ENCODE data around the gene POU2AF1. TPM values are rescaled to one million over a fixed set of nuclear protein-coding genes. Genes with fewer than 3 reads are reported as not detected.

POU2AF1 gene
- polyA plus RNA-seq, 3 donors from 2014 or later: 0.09 TPM; not detected in 2

GRCh38 chr11:111416231-111416960 lies 37.3 kb upstream of the POU2AF1 start:
- Mint-ChIP-seq H3K4me1 (peaks cover 22 to 34% of the 10 kb centered on the region in 2 donors), H3K36me3 (no peaks in the 10 kb centered on the region), H3K27ac (peak overlapping the region in 1 of 6 donors; percentile 85), H3K9me3 (no peaks in the 10 kb centered on the region), H3K4me3 (no peak overlapping the region), H3K27me3 (ENCODE audit: low read depth in 3 of 3) (peaks cover 0 to 3% (median 3%) of the 10 kb centered on the region in 3 donors)
- no peak for DNase-seq

DNA sequence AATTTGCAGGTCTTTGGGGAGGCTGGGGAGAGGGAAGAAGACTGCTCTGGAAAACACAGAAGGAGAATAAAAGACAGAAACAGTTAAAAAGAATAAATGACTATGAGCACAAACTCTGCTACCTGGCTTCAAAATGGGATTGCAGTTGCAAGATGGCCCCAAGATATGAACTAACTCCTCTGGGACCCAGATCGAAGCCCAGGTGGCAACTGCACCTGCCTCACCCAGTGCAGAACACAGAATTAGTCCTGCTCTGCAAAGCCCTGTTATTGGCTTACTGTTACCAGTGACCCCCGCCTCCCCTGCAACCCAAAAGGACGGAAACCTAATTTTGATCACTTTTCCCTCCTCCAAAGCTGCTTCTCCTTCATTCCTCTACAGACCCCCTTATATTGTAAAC lies 35.9 kb upstream of the POU2AF1 start:
- Mint-ChIP-seq H3K9me3 (no peaks in the 10 kb centered on the region), H3K4me1 (peaks cover 22 to 34% of the 10 kb centered on the region in 2 donors), H3K27ac (peak overlapping the region in 1 of 6 donors; percentile 67), H3K27me3 (ENCODE audit: low read depth in 3 of 3) (peaks cover 0 to 3% (median 1%) of the 10 kb centered on the region in 3 donors), H3K4me3 (no peak overlapping the region), H3K36me3 (no peaks in the 10 kb centered on the region)
- no peak for DNase-seq

GRCh38 chr11:111414267-111414931 lies 35.3 kb upstream of the POU2AF1 start:
- Mint-ChIP-seq H3K9me3 (no peaks in the 10 kb centered on the region), H3K27me3 (ENCODE audit: low read depth in 3 of 3) (peaks cover 0 to 3% (median 1%) of the 10 kb centered on the region in 3 donors), H3K4me3 (peak overlapping the region in 2 of 5 donors; percentile 11 to 52), H3K4me1 (peaks cover 22 to 34% of the 10 kb centered on the region in 2 donors), H3K27ac (peak overlapping the region in 2 of 6 donors; percentile 22 to 67), H3K36me3 (no peaks in the 10 kb centered on the region)
- no peak for DNase-seq

- Mint-ChIP-seq H3K36me3 (no peaks in the 10 kb centered on the region), H3K4me1 (peaks cover 22 to 34% of the 10 kb centered on the region in 2 donors), H3K4me3 (no peak overlapping the region), H3K27me3 (ENCODE audit: low read depth in 3 of 3) (peaks cover 1 to 4% (median 3%) of the 10 kb centered on the region in 3 donors), H3K9me3 (no peaks in the 10 kb centered on the region), H3K27ac (no peak overlapping the region)
- no peak for DNase-seq
Measured at GRCh38 chr11:111413849-111414248, 34.8 kb upstream of the POU2AF1 start.

DNA sequence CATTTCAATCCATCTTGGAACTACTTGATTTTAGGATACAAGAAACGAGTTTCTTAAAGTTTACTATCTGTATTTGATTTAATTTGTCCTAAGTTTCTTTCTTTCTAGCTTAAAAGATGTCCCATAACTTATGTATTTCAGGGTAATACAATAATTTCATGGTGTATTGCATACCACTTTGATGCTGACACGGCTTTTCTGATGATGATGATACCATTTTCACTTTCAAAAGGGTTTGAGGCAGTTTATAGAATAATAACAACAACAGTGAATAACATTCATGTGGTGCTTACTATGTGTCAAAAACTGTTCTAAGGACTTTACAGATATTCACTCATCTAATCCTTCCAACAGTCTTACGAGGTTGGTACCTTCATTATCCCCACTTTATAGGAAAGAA lies 33.2 kb upstream of the POU2AF1 start:
- no peaks in the 10 kb centered on the region for H3K36me3 Mint-ChIP-seq
- no peaks in the 10 kb centered on the region for H3K9me3 Mint-ChIP-seq
- no peak overlapping the region for H3K4me3 Mint-ChIP-seq
- H3K4me1 Mint-ChIP-seq: peaks cover 12 to 20% of the 10 kb centered on the region in 2 donors
- no peak for DNase-seq
- H3K27me3 Mint-ChIP-seq (ENCODE audit: low read depth in 3 of 3): peaks cover 1 to 5% (median 3%) of the 10 kb centered on the region in 3 donors
- no peak overlapping the region for H3K27ac Mint-ChIP-seq

GRCh38 chr11:111411456-111411855 lies 32.4 kb upstream of the POU2AF1 start:
- peaks cover 6 to 13% of the 10 kb centered on the region in 2 donors for H3K4me1 Mint-ChIP-seq
- no peak overlapping the region for H3K27ac Mint-ChIP-seq
- H3K27me3 Mint-ChIP-seq (ENCODE audit: low read depth in 3 of 3): peaks cover 1 to 5% (median 4%) of the 10 kb centered on the region in 3 donors
- DNase-seq: no peak
- no peaks in the 10 kb centered on the region for H3K36me3 Mint-ChIP-seq
- no peaks in the 10 kb centered on the region for H3K9me3 Mint-ChIP-seq
- no peak overlapping the region for H3K4me3 Mint-ChIP-seq

DNA sequence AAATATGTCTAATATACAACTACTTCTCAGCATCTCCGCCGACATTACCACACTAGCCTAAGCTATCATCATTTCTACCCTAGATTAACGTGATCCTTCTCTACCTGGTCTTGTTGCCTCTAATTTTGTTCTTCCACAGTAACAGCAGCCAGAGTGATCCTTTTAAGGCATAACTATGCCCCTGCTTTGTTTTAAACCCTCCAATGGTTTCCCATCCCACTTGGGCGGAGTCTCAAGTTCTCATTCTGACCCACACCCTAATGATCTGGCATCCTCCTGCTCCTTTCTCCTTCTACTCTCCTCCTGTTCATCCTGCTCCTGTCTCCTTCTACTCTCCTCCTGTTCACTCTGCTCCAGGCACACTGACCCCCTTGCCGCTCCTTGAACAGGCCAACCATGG lies 31.9 kb upstream of the POU2AF1 start:
- no peak overlapping the region for H3K4me3 Mint-ChIP-seq
- peaks cover 1 to 5% (median 5%) of the 10 kb centered on the region in 3 donors for H3K27me3 Mint-ChIP-seq (ENCODE audit: low read depth in 3 of 3)
- H3K9me3 Mint-ChIP-seq: no peaks in the 10 kb centered on the region
- H3K36me3 Mint-ChIP-seq: no peaks in the 10 kb centered on the region
- H3K27ac Mint-ChIP-seq: no peak overlapping the region
- H3K4me1 Mint-ChIP-seq: peaks cover 6 to 13% of the 10 kb centered on the region in 2 donors
- no peak for DNase-seq

- Mint-ChIP-seq H3K27ac (no peak overlapping the region), H3K4me1 (peaks cover 6 to 8% of the 10 kb centered on the region in 2 donors), H3K36me3 (no peaks in the 10 kb centered on the region), H3K4me3 (no peak overlapping the region), H3K9me3 (no peaks in the 10 kb centered on the region), H3K27me3 (ENCODE audit: low read depth in 3 of 3) (peaks cover 1 to 5% (median 3%) of the 10 kb centered on the region in 3 donors)
- DNase-seq: no peak
Measured at GRCh38 chr11:111409915-111410314, 30.8 kb upstream of the POU2AF1 start.

- Mint-ChIP-seq H3K27ac (no peak overlapping the region), H3K27me3 (ENCODE audit: low read depth in 3 of 3) (peaks cover 1 to 5% (median 3%) of the 10 kb centered on the region in 3 donors), H3K4me3 (no peak overlapping the region), H3K9me3 (no peaks in the 10 kb centered on the region), H3K36me3 (no peaks in the 10 kb centered on the region), H3K4me1 (no peaks in the 10 kb centered on the region)
- no peak for DNase-seq
Measured at GRCh38 chr11:111408789-111409727, 30.0 kb upstream of the POU2AF1 start.

GRCh38 chr11:111407652-111408051 lies 28.6 kb upstream of the POU2AF1 start:
- Mint-ChIP-seq H3K4me3 (no peak overlapping the region), H3K27me3 (ENCODE audit: low read depth in 3 of 3) (peaks cover 1 to 5% (median 3%) of the 10 kb centered on the region in 3 donors), H3K27ac (no peak overlapping the region), H3K36me3 (no peaks in the 10 kb centered on the region), H3K9me3 (no peaks in the 10 kb centered on the region), H3K4me1 (no peaks in the 10 kb centered on the region)
- DNase-seq: no peak

DNA sequence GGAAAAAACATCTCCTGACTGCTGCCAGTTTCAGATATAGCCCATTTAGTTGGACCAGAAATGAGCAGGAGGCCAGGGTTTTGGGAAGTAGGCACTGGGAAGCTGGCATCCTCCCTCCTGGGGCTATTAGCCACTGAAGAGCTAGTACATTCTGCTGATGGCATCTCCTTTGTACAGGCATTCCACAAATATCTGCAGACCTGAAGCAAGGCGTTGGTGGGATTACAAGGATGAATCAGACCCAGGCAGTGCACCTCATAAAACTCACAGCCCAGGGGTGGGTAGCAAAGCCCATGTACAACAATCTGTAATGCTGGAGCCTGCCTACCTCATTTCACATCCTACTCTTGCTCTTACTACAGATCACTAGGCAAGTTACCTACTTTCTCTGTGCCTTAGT lies 27.5 kb upstream of the POU2AF1 start:
- H3K36me3 Mint-ChIP-seq: no peaks in the 10 kb centered on the region
- no peaks in the 10 kb centered on the region for H3K4me1 Mint-ChIP-seq
- H3K27me3 Mint-ChIP-seq (ENCODE audit: low read depth in 3 of 3): peaks cover 1 to 7% (median 2%) of the 10 kb centered on the region in 3 donors
- no peak overlapping the region for H3K4me3 Mint-ChIP-seq
- no peaks in the 10 kb centered on the region for H3K9me3 Mint-ChIP-seq
- no peak overlapping the region for H3K27ac Mint-ChIP-seq
- DNase-seq: no peak

- no peaks in the 10 kb centered on the region for H3K4me1 Mint-ChIP-seq
- H3K9me3 Mint-ChIP-seq: no peaks in the 10 kb centered on the region
- DNase-seq: no peak
- H3K4me3 Mint-ChIP-seq: no peak overlapping the region
- no peaks in the 10 kb centered on the region for H3K36me3 Mint-ChIP-seq
- no peak overlapping the region for H3K27ac Mint-ChIP-seq
- peaks cover 0 to 7% (median 2%) of the 10 kb centered on the region in 3 donors for H3K27me3 Mint-ChIP-seq (ENCODE audit: low read depth in 3 of 3)
Measured at GRCh38 chr11:111406091-111406490, 27.0 kb upstream of the POU2AF1 start.

DNA sequence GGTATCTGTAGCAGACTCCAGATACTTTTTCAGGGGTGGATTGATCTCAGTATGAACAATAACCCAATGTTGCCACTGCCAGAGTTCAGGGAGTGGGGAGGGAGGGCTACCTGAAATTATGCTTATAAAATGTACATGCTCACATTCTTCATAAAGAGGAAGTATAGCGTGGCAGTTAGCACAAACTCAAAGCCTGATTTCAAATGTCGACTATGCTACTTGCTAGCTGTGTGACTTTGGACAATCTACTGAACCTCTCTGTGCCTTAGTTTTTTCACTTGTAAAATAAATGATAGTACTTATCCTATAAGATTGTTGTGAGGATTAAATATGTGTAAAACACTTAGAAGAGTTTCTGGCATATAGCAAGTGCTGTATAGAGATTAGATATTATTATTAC lies 26.5 kb upstream of the POU2AF1 start:
- Mint-ChIP-seq H3K4me1 (no peaks in the 10 kb centered on the region), H3K27ac (no peak overlapping the region), H3K4me3 (no peak overlapping the region), H3K36me3 (no peaks in the 10 kb centered on the region), H3K27me3 (ENCODE audit: low read depth in 3 of 3) (peaks cover 0 to 7% (median 2%) of the 10 kb centered on the region in 3 donors), H3K9me3 (peaks cover 0 to 2% (median 0%) of the 10 kb centered on the region in 6 donors)
- no peak for DNase-seq
